Type B pancreatic cell (in vitro differentiated cells): ENCODE measurements around the gene PIGH. TPM values are rescaled to one million over a fixed set of nuclear protein-coding genes. Genes with fewer than 3 reads are reported as not detected.

Source experiments
- DNase-seq: peaks from one replicate; pipeline ENCODE4 v3.0.0; 2021; ENCODE audit warnings: mixed read lengths; ENCODE audit not compliant: unreplicated experiment; ENCODE audit errors: extremely low spot score
- H3K27ac Mint-ChIP-seq: 2 replicates; pipeline ENCODE4 v1.8.0; 2021; ENCODE audit warnings: mild to moderate bottlenecking, mixed read lengths
- H3K27me3 Mint-ChIP-seq: 2 replicates; pipeline ENCODE4 v1.8.0; 2021; ENCODE audit warnings: mixed read lengths
- H3K36me3 Mint-ChIP-seq: 2 replicates; pipeline ENCODE4 v1.8.0; 2021; ENCODE audit warnings: mixed read lengths
- H3K4me1 Mint-ChIP-seq: one replicate; pipeline ENCODE4 v1.8.0; 2021; ENCODE audit warnings: mixed read lengths; ENCODE audit not compliant: unreplicated experiment
- H3K4me3 Mint-ChIP-seq: 2 replicates; pipeline ENCODE4 v1.8.0; 2021; ENCODE audit warnings: mild to moderate bottlenecking, mixed read lengths
- H3K9me3 Mint-ChIP-seq: 2 replicates; pipeline ENCODE4 v1.8.0; 2021; ENCODE audit warnings: mixed read lengths
- total RNA-seq: library from RNA; stranded (reverse); gene quantifications from 2 replicates; pipeline ENCODE4 v1.2.1, GENCODE V29; 2021; ENCODE audit warnings: low replicate concordance
- TF ChIP-seq, protein P1 (sequence below): fragments of 200-600 bp; sonication (generic); conservative IDR thresholded peaks from 2 replicates; pipeline ENCODE4 v1.5.0; 2021; ENCODE audit warnings: antibody characterized with exemption, mild to moderate bottlenecking

The PIGH gene
- total RNA-seq, 1 donor from 2014 or later, result 20.3 TPM

DNA sequence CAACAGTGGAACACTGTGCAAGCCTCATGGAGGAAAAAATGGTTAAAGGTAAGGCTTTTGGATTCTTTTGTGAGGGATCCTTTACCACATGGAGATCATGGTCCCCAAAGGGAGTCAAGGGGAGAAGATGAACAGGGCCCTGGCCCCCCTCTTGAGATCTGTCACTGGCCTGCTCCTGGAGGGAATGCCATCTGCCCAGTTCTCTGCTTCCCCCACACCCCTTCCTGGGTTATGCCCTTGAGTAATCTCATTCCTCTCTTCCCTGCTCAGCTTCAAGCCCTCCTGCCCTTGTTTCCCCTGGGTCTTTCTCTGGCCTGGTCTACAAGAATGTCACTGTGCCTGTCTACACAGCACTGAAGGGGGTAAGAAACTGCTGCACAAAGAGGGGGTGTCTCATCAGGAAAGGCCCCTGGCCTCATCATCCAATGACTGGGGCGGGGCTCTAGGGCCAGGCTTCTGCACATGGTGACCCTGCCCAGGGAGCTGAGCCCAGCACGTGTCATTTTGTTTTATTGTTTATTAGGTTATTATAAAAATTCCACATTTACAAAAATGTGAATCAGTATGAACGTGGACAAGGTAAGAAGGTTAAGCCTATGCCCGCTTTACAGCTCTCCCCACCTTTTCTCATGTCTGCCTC lies 30.3 kb downstream of the PIGH start:
- Mint-ChIP-seq H3K36me3 (peaks cover 3% of the 10 kb centered on the region), H3K4me1 (peaks cover 17% of the 10 kb centered on the region), H3K27ac (no peak overlapping the region), H3K4me3 (no peak overlapping the region), H3K9me3 (no peaks in the 10 kb centered on the region), H3K27me3 (no peaks in the 10 kb centered on the region)
- TF ChIP-seq, protein P1, sequence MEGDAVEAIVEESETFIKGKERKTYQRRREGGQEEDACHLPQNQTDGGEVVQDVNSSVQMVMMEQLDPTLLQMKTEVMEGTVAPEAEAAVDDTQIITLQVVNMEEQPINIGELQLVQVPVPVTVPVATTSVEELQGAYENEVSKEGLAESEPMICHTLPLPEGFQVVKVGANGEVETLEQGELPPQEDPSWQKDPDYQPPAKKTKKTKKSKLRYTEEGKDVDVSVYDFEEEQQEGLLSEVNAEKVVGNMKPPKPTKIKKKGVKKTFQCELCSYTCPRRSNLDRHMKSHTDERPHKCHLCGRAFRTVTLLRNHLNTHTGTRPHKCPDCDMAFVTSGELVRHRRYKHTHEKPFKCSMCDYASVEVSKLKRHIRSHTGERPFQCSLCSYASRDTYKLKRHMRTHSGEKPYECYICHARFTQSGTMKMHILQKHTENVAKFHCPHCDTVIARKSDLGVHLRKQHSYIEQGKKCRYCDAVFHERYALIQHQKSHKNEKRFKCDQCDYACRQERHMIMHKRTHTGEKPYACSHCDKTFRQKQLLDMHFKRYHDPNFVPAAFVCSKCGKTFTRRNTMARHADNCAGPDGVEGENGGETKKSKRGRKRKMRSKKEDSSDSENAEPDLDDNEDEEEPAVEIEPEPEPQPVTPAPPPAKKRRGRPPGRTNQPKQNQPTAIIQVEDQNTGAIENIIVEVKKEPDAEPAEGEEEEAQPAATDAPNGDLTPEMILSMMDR, result no peak
- no peak for DNase-seq

DNA sequence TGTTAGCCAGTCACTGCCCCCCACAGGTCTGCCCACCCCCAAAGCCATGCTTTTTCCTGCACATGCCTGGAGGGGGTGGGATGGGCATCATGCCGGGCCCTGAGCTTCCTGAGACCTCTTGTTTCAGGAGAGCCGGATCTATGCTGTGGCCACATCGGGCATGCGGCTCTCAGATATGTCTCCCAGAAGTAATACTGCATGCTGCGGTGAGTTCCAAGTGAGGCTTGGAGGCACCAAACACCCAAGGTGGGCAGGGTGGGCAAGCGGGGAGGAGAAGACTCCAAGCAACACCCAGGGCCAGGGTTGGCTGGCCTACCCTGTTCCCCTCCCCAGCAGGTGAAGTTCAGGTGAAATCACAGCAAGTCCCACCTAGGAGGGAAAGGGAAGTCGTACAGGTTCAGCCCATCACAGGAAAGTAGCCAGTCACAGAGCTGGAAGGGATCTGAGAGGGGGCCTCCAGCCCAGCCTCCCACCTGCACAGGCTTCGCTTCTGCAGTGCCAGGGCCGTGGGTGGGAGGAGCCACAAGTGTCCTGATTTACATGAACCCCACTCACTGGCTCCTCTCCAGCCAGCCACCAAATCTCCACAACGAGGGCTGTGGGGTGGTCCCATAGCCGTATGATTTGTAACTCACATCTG lies 30.9 kb downstream of the PIGH start:
- no peak for DNase-seq
- no peak overlapping the region for H3K27ac Mint-ChIP-seq
- H3K27me3 Mint-ChIP-seq, result no peaks in the 10 kb centered on the region
- peaks cover 3% of the 10 kb centered on the region for H3K36me3 Mint-ChIP-seq
- H3K4me1 Mint-ChIP-seq, result peaks cover 17% of the 10 kb centered on the region
- H3K4me3 Mint-ChIP-seq, result no peak overlapping the region
- TF ChIP-seq, protein P1, result no peak
- no peaks in the 10 kb centered on the region for H3K9me3 Mint-ChIP-seq

DNA sequence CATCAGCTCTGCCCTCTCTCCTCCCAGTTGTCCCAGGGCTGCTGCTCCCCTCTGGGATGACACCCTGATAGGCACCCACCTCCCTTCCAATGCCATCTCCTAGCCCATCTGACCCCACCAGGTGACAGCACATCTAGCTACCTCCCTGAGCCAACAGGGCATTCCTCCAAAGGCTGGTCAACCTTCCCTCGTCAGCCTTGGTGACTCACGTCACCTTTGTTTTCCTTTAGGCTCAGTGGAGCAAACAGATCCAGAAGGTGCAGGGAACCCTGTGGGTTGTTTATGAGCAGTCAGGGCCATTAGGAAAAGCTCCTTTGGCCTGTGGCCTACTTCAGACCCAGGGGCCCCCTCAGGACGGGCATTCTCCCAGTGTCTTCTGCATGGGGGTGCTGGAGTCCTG lies 32.4 kb downstream of the PIGH start:
- peaks cover 17% of the 10 kb centered on the region for H3K4me1 Mint-ChIP-seq
- no peaks in the 10 kb centered on the region for H3K9me3 Mint-ChIP-seq
- no peak for DNase-seq
- TF ChIP-seq, protein P1, result no peak
- H3K4me3 Mint-ChIP-seq, result no peak overlapping the region
- peak overlapping the region; percentile 72 for H3K27ac Mint-ChIP-seq
- H3K27me3 Mint-ChIP-seq, result no peaks in the 10 kb centered on the region
- H3K36me3 Mint-ChIP-seq, result no peaks in the 10 kb centered on the region

DNA sequence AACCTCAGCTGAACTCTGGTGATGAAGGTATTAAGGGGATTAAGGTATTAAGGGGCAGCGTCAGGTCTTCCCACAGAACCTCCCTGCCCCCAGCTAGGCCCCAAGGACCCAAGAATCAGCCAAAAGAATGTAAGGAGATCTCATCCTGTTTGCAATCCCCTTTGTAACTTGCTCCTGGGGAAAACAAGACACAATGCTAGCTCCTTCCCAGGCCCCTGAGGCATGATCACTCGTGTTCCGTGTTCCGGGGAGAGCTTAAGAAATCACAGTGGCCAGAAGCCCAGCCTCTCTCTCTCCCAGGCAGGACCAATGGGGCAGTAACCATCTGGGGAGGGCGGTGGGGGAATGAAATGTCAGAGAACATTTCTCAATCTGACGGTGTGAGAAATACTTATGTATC lies 33.2 kb downstream of the PIGH start:
- H3K27ac Mint-ChIP-seq, result peak overlapping the region; percentile 72
- no peaks in the 10 kb centered on the region for H3K27me3 Mint-ChIP-seq
- H3K9me3 Mint-ChIP-seq, result no peaks in the 10 kb centered on the region
- H3K36me3 Mint-ChIP-seq, result no peaks in the 10 kb centered on the region
- DNase-seq, result no peak
- no peak overlapping the region for H3K4me3 Mint-ChIP-seq
- peaks cover 17% of the 10 kb centered on the region for H3K4me1 Mint-ChIP-seq
- TF ChIP-seq, protein P1, result no peak

DNA sequence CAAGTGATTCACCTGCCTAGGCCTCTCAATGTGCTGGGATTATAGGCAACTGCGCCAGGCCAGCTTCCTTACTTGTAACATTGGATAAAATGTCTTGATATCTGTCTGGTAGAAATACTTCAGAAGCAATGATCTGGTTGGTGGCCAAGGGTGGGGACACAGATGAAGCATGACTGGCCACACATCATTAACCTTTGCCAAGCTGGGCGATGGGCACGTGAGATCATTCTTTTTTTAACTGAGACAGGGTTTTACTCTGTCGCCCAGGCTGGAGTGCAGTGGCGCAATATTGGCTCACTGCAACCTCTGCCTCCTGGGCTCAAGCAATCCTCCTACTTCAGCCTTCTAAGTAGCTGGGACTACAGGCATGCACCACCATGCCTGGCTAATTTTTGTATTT lies 35.8 kb downstream of the PIGH start:
- Mint-ChIP-seq H3K4me3 (no peak overlapping the region), H3K36me3 (no peaks in the 10 kb centered on the region), H3K27me3 (no peaks in the 10 kb centered on the region), H3K9me3 (no peaks in the 10 kb centered on the region), H3K4me1 (peaks cover 12% of the 10 kb centered on the region), H3K27ac (no peak overlapping the region)
- TF ChIP-seq, protein P1, result no peak
- no peak for DNase-seq
